Stomach smooth muscle (tissue), 2 donors: ENCODE data around the gene TUBB8.

ENCODE experiments used
- H3K27ac ChIP-seq: one replicate; pipeline ENCODE4 v1.7.0; 2013; ENCODE audit warnings: mild to moderate bottlenecking, low read length, inconsistent platforms
- H3K27me3 ChIP-seq, 2 donors: one replicate each; pipeline ENCODE4 v1.7.0; 2013; ENCODE audit warnings: low read length in 2 of 2; ENCODE audit not compliant: insufficient read depth in 2 of 2, control insufficient read depth in 1 of 2
- H3K36me3 ChIP-seq, 2 donors: one replicate each; pipeline ENCODE4 v1.7.0; 2013; ENCODE audit warnings: low read length in 2 of 2; ENCODE audit not compliant: control insufficient read depth in 2 of 2, insufficient read depth in 2 of 2
- H3K4me1 ChIP-seq: one replicate; pipeline ENCODE4 v1.7.0; 2013; ENCODE audit warnings: low read length; ENCODE audit not compliant: control insufficient read depth, insufficient read depth
- H3K4me3 ChIP-seq, 2 donors: one replicate each; pipeline ENCODE4 v1.7.0; 2013; ENCODE audit warnings: low read length in 2 of 2
- H3K9ac ChIP-seq, 2 donors: one replicate each; pipeline ENCODE4 v1.7.0; 2013; ENCODE audit warnings: low read length in 2 of 2, mild to moderate bottlenecking in 1 of 2
- H3K9me3 ChIP-seq, 2 donors: one replicate each; pipeline ENCODE4 v1.7.0; 2013; ENCODE audit warnings: low read length in 2 of 2; ENCODE audit not compliant: control insufficient read depth in 2 of 2
- donor health status: healthy.
- donor health status: Pancreatic carcinoma.

The TUBB8 gene

GRCh38 chr10:48996-49395 lies at the start of gene TUBB8:
TUBB8 (minus strand) TSS chr10:49296; CDS start chr10:49238, 58 bp downstream.
- H3K27ac ChIP-seq: no peak within 1 kb of the TSS
- H3K4me1 ChIP-seq: no peaks in the 10 kb centered on the region
- no peak within 1 kb of the TSS for H3K4me3 ChIP-seq
- H3K9me3 ChIP-seq: no peaks in the 10 kb centered on the region
- no peak within 1 kb of the TSS for H3K9ac ChIP-seq
- H3K27me3 ChIP-seq: no peaks in the 10 kb centered on the region
- no peaks in the 10 kb centered on the region for H3K36me3 ChIP-seq

DNA sequence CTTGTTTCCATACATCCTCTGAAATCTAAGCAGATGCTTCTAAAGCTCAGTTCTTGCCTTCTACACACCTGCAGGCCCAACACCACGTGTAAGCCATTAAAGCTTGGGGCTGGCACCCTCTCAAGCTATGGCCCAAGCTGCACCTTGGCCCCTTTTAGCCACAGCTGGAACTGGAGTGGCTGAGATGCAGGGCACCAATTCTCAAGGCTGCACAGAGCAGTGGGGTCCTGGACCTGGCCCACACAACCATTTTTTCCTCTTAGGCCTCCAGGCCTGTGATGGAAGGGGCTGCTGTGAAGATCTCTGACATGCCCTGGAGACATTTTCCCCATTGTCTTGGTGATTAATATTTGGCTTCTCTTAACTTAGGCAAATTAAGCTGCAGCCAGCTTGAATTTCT lies 47.4 kb upstream of the TUBB8 start:
- Histone ChIP-seq H3K9ac (no peak overlapping the region), H3K27ac (no peak overlapping the region), H3K4me1 (no peaks in the 10 kb centered on the region), H3K4me3 (no peak overlapping the region), H3K36me3 (no peaks in the 10 kb centered on the region), H3K9me3 (peaks cover 5 to 8% of the 10 kb centered on the region in 2 donors), H3K27me3 (peaks cover 0 to 2% of the 10 kb centered on the region in 2 donors)

GRCh38 chr10:95356-96115 lies 46.4 kb upstream of the TUBB8 start:
- Histone ChIP-seq H3K9me3 (peaks cover 5 to 8% of the 10 kb centered on the region in 2 donors), H3K4me3 (no peak overlapping the region), H3K9ac (no peak overlapping the region), H3K36me3 (no peaks in the 10 kb centered on the region), H3K27me3 (peaks cover 0 to 2% of the 10 kb centered on the region in 2 donors), H3K27ac (no peak overlapping the region), H3K4me1 (no peaks in the 10 kb centered on the region)

- Histone ChIP-seq H3K27me3 (peaks cover 0 to 2% of the 10 kb centered on the region in 2 donors), H3K9ac (no peak overlapping the region), H3K27ac (no peak overlapping the region), H3K36me3 (no peaks in the 10 kb centered on the region), H3K4me1 (no peaks in the 10 kb centered on the region), H3K9me3 (peaks cover 5 to 8% of the 10 kb centered on the region in 2 donors), H3K4me3 (no peak overlapping the region)
Observed at GRCh38 chr10:94613-95012, 45.5 kb upstream of the TUBB8 start.

DNA sequence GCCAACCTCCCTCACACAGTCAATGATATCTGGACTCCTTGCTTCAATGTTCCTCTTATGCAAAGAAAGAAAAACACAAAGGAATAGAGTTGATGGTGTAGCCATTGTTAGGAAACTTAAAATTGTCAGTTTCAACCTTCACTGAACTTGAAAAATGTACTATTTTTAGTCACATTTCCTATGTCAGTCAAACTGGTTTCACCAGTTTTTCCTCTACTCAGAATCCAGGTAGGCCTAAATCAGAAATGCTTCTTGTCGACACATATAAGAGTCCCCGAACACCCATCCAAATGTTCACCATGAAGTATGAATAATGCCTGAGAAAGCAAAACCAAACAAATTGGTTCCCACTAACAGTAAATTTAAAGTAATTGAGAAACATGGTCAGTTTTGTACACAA lies 43.8 kb upstream of the TUBB8 start:
- Histone ChIP-seq H3K4me3 (no peak overlapping the region), H3K36me3 (no peaks in the 10 kb centered on the region), H3K9me3 (peaks cover 5 to 8% of the 10 kb centered on the region in 2 donors), H3K27ac (no peak overlapping the region), H3K4me1 (no peaks in the 10 kb centered on the region), H3K9ac (no peak overlapping the region), H3K27me3 (peaks cover 0 to 2% of the 10 kb centered on the region in 2 donors)

DNA sequence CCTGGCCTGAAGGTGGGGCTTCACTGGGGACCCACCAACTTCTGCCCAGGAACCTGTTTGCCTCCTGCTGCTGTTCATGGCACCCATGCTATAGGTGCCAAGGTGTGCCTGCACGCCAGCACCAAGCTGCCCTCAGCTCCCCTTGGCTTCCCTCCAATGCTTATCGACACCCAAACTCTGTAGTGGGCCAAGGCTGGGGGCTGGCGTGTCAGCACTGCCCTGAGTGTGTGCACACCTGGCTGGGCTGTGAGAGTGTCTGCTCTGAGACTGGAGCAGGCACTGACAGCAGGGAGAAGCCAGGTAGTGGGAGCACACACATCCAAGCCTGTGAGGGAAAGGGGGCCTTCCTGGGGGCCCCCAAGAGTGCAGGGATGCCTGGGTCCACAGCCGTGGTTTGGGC lies 43.1 kb upstream of the TUBB8 start:
- no peak overlapping the region for H3K4me3 ChIP-seq
- H3K27me3 ChIP-seq: peaks cover 0 to 2% of the 10 kb centered on the region in 2 donors
- no peak overlapping the region for H3K9ac ChIP-seq
- peaks cover 5 to 6% of the 10 kb centered on the region in 2 donors for H3K9me3 ChIP-seq
- H3K36me3 ChIP-seq: no peaks in the 10 kb centered on the region
- H3K4me1 ChIP-seq: no peaks in the 10 kb centered on the region
- no peak overlapping the region for H3K27ac ChIP-seq

DNA sequence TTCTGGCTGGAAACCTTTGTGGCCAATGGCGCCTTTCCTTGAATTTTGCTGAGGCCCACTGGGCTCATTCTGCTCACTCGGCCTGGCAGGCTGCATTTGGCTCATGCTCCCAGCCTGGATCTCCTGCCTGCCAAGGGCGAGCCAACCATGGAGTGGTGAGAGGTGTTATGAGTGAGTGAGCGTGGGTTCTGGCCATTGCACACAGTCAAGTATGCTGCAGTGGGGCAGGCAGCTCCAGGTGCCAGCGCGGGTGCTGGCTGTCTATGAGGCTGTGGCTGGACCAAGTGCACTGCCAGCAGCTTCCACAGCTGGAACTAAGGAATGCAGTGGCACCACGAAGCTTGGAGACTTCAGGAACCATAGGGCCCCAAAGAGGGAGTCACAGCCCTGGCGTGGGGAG lies 42.2 kb upstream of the TUBB8 start:
- no peaks in the 10 kb centered on the region for H3K36me3 ChIP-seq
- H3K27ac ChIP-seq: no peak overlapping the region
- H3K9ac ChIP-seq: no peak overlapping the region
- H3K9me3 ChIP-seq: peaks cover 3 to 6% of the 10 kb centered on the region in 2 donors
- no peaks in the 10 kb centered on the region for H3K4me1 ChIP-seq
- H3K27me3 ChIP-seq: peaks cover 0 to 2% of the 10 kb centered on the region in 2 donors
- H3K4me3 ChIP-seq: no peak overlapping the region

GRCh38 chr10:90161-90560 lies 41.1 kb upstream of the TUBB8 start:
- no peaks in the 10 kb centered on the region for H3K36me3 ChIP-seq
- H3K27ac ChIP-seq: no peak overlapping the region
- no peak overlapping the region for H3K9ac ChIP-seq
- H3K9me3 ChIP-seq: no peaks in the 10 kb centered on the region
- no peaks in the 10 kb centered on the region for H3K4me1 ChIP-seq
- peaks cover 0 to 2% of the 10 kb centered on the region in 2 donors for H3K27me3 ChIP-seq
- no peak overlapping the region for H3K4me3 ChIP-seq

- H3K4me3 ChIP-seq: no peak overlapping the region
- H3K27me3 ChIP-seq: peaks cover 0 to 2% of the 10 kb centered on the region in 2 donors
- no peaks in the 10 kb centered on the region for H3K36me3 ChIP-seq
- no peaks in the 10 kb centered on the region for H3K4me1 ChIP-seq
- no peak overlapping the region for H3K27ac ChIP-seq
- H3K9me3 ChIP-seq: no peaks in the 10 kb centered on the region
- H3K9ac ChIP-seq: no peak overlapping the region
Observed at GRCh38 chr10:89248-89647, 40.2 kb upstream of the TUBB8 start.

- H3K27ac ChIP-seq: no peak overlapping the region
- H3K4me1 ChIP-seq: no peaks in the 10 kb centered on the region
- no peaks in the 10 kb centered on the region for H3K9me3 ChIP-seq
- H3K4me3 ChIP-seq: no peak overlapping the region
- H3K27me3 ChIP-seq: peaks cover 0 to 2% of the 10 kb centered on the region in 2 donors
- H3K9ac ChIP-seq: no peak overlapping the region
- H3K36me3 ChIP-seq: no peaks in the 10 kb centered on the region
Observed at GRCh38 chr10:88253-88652, 39.2 kb upstream of the TUBB8 start.
